HCT116 (cell line): ENCODE data around the gene TMEM168. TPM values are rescaled to one million over a fixed set of nuclear protein-coding genes. Genes with fewer than 3 reads are reported as not detected.
"Not testable (repeated sequence)": the region's sequence is repeated elsewhere in the genome, so short reads cannot be mapped to it uniquely, and the experiment has no call there.

Experiments used
- ATAC-seq: fragments of 200-7000 bp; cut with Tn5 transposase; 2 replicates; pipeline ENCODE4 v1.9.1; 2020; ENCODE audit warnings: mild to moderate bottlenecking, moderate library complexity
- BruUV-seq: library from RNA; stranded (reverse); fragments of 400-500 nt; replicated peaks from 2 replicates; lab custom pipeline; 2021; lab: Mats Ljungman, UMichigan
- CTCF ChIA-PET: fragments of 300-600 bp; sonication (Branson Sonifier 250); formaldehyde crosslinking; loops from one replicate; lab custom pipeline; 2021; ENCODE audit warnings: antibody characterized with exemption; lab: Charles Lee
- POLR2A ChIA-PET: fragments of 300-600, 350-600 bp; sonication (Branson Sonifier 250); formaldehyde crosslinking; loops from one replicate; lab custom pipeline; 2021; ENCODE audit warnings: antibody characterized with exemption; lab: Charles Lee
- RAD21 ChIA-PET, 2 experiments: fragments of 300-600 bp; sonication (Branson Sonifier 250); formaldehyde crosslinking; loops; one replicate each; lab custom pipeline; 2023; ENCODE audit warnings: low total read pairs in 2 of 2; ENCODE audit not compliant: uncharacterized antibody in 2 of 2, unreplicated experiment in 2 of 2, low non-redundant PET in 1 of 2; lab: Charles Lee
- DNase-seq: peaks from one replicate; pipeline ENCODE4 v3.0.0-alpha.2; 2010; ENCODE audit warnings: low read depth, low spot score
- H2AFZ ChIP-seq: fragments of 200-600 bp; shearing (Covaris generic), sonication (generic); 2 replicates; pipeline ENCODE4 v1.6.1; 2017; ENCODE audit warnings: low read depth, mixed run types, mixed read lengths, antibody characterized with exemption, low read length; ENCODE audit not compliant: poor library complexity, severe bottlenecking
- H3K27ac ChIP-seq: 2 replicates; pipeline ENCODE4 v1.5.1; 2012; ENCODE audit warnings: low read depth, low read length
- H3K27me3 ChIP-seq: fragments of 200-600 bp; sonication (generic); 2 replicates; pipeline ENCODE4 v1.6.1; 2016; ENCODE audit warnings: mixed run types, low read length, mixed read lengths; ENCODE audit not compliant: insufficient read depth
- H3K36me3 ChIP-seq, 2 experiments: fragments of 200-500 bp in 1 of 2; fragments of 200-600 bp in 1 of 2; sonication (Bioruptor generic) in 1 of 2; sonication (generic) in 1 of 2; 2 replicates each; pipeline versions ENCODE4 v1.5.1 to v1.6.1; 2014 to 2016; ENCODE audit warnings: low read length in 2 of 2, inconsistent platforms in 1 of 2, mixed read lengths in 1 of 2, mixed run types in 1 of 2; ENCODE audit not compliant: insufficient read depth in 2 of 2, control insufficient read depth in 1 of 2
- H3K4me1 ChIP-seq, 2 experiments: fragments of 200-600 bp in 1 of 2; sonication (generic) in 1 of 2; 2 replicates each; pipeline versions ENCODE4 v1.5.1 to v1.6.1; 2012 to 2017; ENCODE audit warnings: low read length in 2 of 2, inconsistent platforms in 1 of 2, mild to moderate bottlenecking in 1 of 2, mixed read lengths in 1 of 2, mixed run types in 1 of 2, moderate library complexity in 1 of 2; ENCODE audit not compliant: insufficient read depth in 2 of 2, control insufficient read depth in 1 of 2
- H3K4me2 ChIP-seq: fragments of 200-600 bp; sonication (generic); 2 replicates; pipeline ENCODE4 v1.6.1; 2017; ENCODE audit warnings: mixed run types, low read length, mixed read lengths
- H3K4me3 ChIP-seq, 2 experiments: fragments of 200-600 bp in 1 of 2; sonication (generic) in 1 of 2; replicated peaks in 1 of 2; 2 replicates each; pipeline ENCODE4 v1.5.1; 2011 to 2016; ENCODE audit warnings: low read length in 2 of 2, control low read depth in 1 of 2, low read depth in 1 of 2, mild to moderate bottlenecking in 1 of 2, mixed read lengths in 1 of 2, mixed run types in 1 of 2
- H3K79me2 ChIP-seq: fragments of 200-600 bp; sonication (generic); 2 replicates; pipeline ENCODE4 v1.6.1; 2017; ENCODE audit warnings: mild to moderate bottlenecking, mixed run types, low read length, moderate library complexity, mixed read lengths; ENCODE audit not compliant: insufficient read depth
- H3K9ac ChIP-seq: fragments of 200-600 bp; sonication (generic); 2 replicates; pipeline ENCODE4 v1.6.1; 2016; ENCODE audit warnings: low read length, mixed read lengths
- H3K9me2 ChIP-seq: fragments of 200-600 bp; sonication (generic), shearing (Covaris generic); 2 replicates; pipeline ENCODE4 v1.6.1; 2017; ENCODE audit warnings: mixed run types, mild to moderate bottlenecking, moderate library complexity; ENCODE audit not compliant: insufficient read depth
- H3K9me3 ChIP-seq, 2 experiments: fragments of 200-500 bp in 1 of 2; fragments of 200-600 bp in 1 of 2; sonication (Bioruptor generic) in 1 of 2; sonication (generic) in 1 of 2; 2 replicates each; pipeline ENCODE4 v1.6.1; 2014 to 2017; ENCODE audit warnings: low read length in 2 of 2, mixed read lengths in 2 of 2, inconsistent platforms in 1 of 2, low read depth in 1 of 2, mild to moderate bottlenecking in 1 of 2, mixed run types in 1 of 2, moderate library complexity in 1 of 2; ENCODE audit not compliant: control insufficient read depth in 1 of 2, insufficient read depth in 1 of 2
- H4K20me1 ChIP-seq: fragments of 200-600 bp; sonication (generic), shearing (Covaris generic); 2 replicates; pipeline ENCODE4 v1.6.1; 2017; ENCODE audit warnings: mixed run types, mild to moderate bottlenecking, moderate library complexity; ENCODE audit not compliant: insufficient read depth
- ATF3 ChIP-seq: IDR thresholded peaks from 2 replicates; pipeline ENCODE4 v1.6.1; 2012
- CBX3 ChIP-seq: IDR thresholded peaks from 2 replicates; pipeline ENCODE4 v1.6.1; 2012; ENCODE audit warnings: low read depth
- ELF1 ChIP-seq: IDR thresholded peaks from 2 replicates; pipeline ENCODE4 v1.6.1; 2012; ENCODE audit warnings: low read depth, borderline replicate concordance
- FOSL1 ChIP-seq: IDR thresholded peaks from 2 replicates; pipeline ENCODE4 v1.6.1; 2012; ENCODE audit warnings: low read depth
- MAX ChIP-seq: IDR thresholded peaks from 2 replicates; pipeline ENCODE4 v1.6.1; 2012
- POLR2A ChIP-seq: IDR thresholded peaks from 2 replicates; pipeline ENCODE4 v1.7.0; 2011; ENCODE audit warnings: borderline replicate concordance; ENCODE audit not compliant: insufficient read depth, insufficient read length; ENCODE audit errors: extremely low read depth
- POLR2AphosphoS5 ChIP-seq: IDR thresholded peaks from 2 replicates; pipeline ENCODE4 v1.6.1; 2011; ENCODE audit warnings: mild to moderate bottlenecking, low read depth, low read length, moderate library complexity
- SIN3A ChIP-seq: IDR thresholded peaks from 2 replicates; pipeline ENCODE4 v1.6.1; 2012; ENCODE audit warnings: low read depth
- SP1 ChIP-seq: IDR thresholded peaks from 2 replicates; pipeline ENCODE4 v1.6.1; 2012; ENCODE audit warnings: low read depth
- SRF ChIP-seq: IDR thresholded peaks from 2 replicates; pipeline ENCODE4 v1.6.1; 2012; ENCODE audit warnings: low read depth
- TCF7L2 ChIP-seq: IDR thresholded peaks from 2 replicates; pipeline ENCODE4 v1.7.0; 2011; ENCODE audit warnings: borderline replicate concordance, inconsistent platforms; ENCODE audit not compliant: insufficient read depth, insufficient read length; ENCODE audit errors: extremely low read depth
- YY1 ChIP-seq: IDR thresholded peaks from 2 replicates; pipeline ENCODE4 v1.6.1; 2011; ENCODE audit warnings: low read length, low read depth, moderate library complexity, mild to moderate bottlenecking; ENCODE audit not compliant: insufficient replicate concordance; ENCODE audit errors: extremely low read depth
- ZFX ChIP-seq: fragments of 450-650 bp; IDR thresholded peaks from 2 replicates; pipeline ENCODE4 v1.6.1; 2017
- ZNF274 ChIP-seq: fragments of 200-500 bp; sonication (Bioruptor generic); IDR thresholded peaks from 2 replicates; pipeline ENCODE4 v1.6.1; 2014; ENCODE audit warnings: mild to moderate bottlenecking, low read depth, low read length, inconsistent platforms
- intact Hi-C: fragments of 100-400 bp; cut with micrococcal nuclease; formaldehyde crosslinking; loops from 2 replicates; pipeline ENCODE4 v1.10.0; 2022
- total RNA-seq: library from RNA; stranded (reverse); gene quantifications from one replicate; pipeline ENCODE4 v1.2.1, GENCODE V29; 2021; ENCODE audit not compliant: unreplicated experiment
- TF ChIP-seq, protein P1 (sequence below), 3 experiments: fragments of 200-600 bp in 1 of 3; sonication (generic) in 1 of 3; IDR thresholded peaks in 2 of 3; conservative IDR thresholded peaks in 1 of 3; 2 replicates each; pipeline ENCODE4 v1.5.1; 2012 to 2017; ENCODE audit warnings: low read depth in 2 of 3, low read length in 2 of 3, antibody characterized with exemption in 1 of 3, borderline replicate concordance in 1 of 3, control low read depth in 1 of 3, mild to moderate bottlenecking in 1 of 3, mixed read lengths in 1 of 3, mixed run types in 1 of 3, moderate library complexity in 1 of 3; ENCODE audit not compliant: insufficient read depth in 1 of 3

Gene TMEM168
- total RNA-seq, 1 experiment from 2014 or later: 16.5 TPM

- H3K9ac ChIP-seq, intact Hi-C loops, RAD21 ChIA-PET, H3K4me1 ChIP-seq, H3K4me3 ChIP-seq, CTCF ChIA-PET, ATAC-seq, H2AFZ ChIP-seq, H4K20me1 ChIP-seq, POLR2A ChIA-PET, H3K9me3 ChIP-seq, H3K36me3 ChIP-seq, H3K4me2 ChIP-seq, DNase-seq, H3K9me2 ChIP-seq, H3K27ac ChIP-seq, H3K79me2 ChIP-seq, BruUV-seq, H3K27me3 ChIP-seq: not testable (repeated sequence)
Observed at GRCh38 chr7:112731324-112731723, 58.9 kb downstream of the TMEM168 start.

DNA sequence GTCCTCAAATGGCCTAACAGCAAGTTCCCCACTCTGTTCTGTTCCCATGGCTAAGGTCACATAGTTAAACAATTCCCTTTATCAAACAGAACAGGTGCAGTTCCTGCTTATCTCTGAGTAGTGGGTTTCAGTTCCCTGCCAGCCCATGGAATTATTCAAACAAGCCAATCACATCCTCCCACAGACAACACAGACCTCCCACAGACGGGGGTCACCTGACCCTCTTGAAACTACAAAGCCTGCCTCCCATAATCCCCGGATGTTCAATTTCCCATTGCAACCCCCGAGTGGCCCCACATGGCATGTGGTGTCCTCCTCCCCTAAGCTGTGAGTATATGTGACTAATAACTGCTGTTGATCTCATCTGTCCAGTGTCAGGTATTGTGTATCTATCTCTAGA is 64.1 kb downstream of the TMEM168 start:
- intact Hi-C loops: no loop called here
- no TSS peak for BruUV-seq
- Histone ChIP-seq H3K9me3 (no peaks in the 10 kb centered on the region), H4K20me1 (no peaks in the 10 kb centered on the region), H2AFZ (no peak overlapping the region), H3K4me1 (no peaks in the 10 kb centered on the region), H3K9me2 (no peaks in the 10 kb centered on the region), H3K79me2 (no peaks in the 10 kb centered on the region), H3K9ac (no peak overlapping the region), H3K4me3 (no peak overlapping the region), H3K36me3 (no peaks in the 10 kb centered on the region), H3K27ac (no peak overlapping the region), H3K4me2 (no peak overlapping the region), H3K27me3 (no peaks in the 10 kb centered on the region)
- TF ChIP-seq ZFX (no peak), POLR2AphosphoS5 (no peak), CBX3 (no peak), SIN3A (no peak), SRF (no peak), SP1 (no peak), ZNF274 (no peak), ELF1 (no peak), ATF3 (no peak), YY1 (no peak), TCF7L2 (no peak), POLR2A (no peak), FOSL1 (no peak), MAX (no peak)
- TF ChIP-seq, protein P1, sequence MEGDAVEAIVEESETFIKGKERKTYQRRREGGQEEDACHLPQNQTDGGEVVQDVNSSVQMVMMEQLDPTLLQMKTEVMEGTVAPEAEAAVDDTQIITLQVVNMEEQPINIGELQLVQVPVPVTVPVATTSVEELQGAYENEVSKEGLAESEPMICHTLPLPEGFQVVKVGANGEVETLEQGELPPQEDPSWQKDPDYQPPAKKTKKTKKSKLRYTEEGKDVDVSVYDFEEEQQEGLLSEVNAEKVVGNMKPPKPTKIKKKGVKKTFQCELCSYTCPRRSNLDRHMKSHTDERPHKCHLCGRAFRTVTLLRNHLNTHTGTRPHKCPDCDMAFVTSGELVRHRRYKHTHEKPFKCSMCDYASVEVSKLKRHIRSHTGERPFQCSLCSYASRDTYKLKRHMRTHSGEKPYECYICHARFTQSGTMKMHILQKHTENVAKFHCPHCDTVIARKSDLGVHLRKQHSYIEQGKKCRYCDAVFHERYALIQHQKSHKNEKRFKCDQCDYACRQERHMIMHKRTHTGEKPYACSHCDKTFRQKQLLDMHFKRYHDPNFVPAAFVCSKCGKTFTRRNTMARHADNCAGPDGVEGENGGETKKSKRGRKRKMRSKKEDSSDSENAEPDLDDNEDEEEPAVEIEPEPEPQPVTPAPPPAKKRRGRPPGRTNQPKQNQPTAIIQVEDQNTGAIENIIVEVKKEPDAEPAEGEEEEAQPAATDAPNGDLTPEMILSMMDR (IDR thresholded peaks at IDR 0.05 in 2 of 3, conservative IDR thresholded peaks at IDR 0.05 in 1 of 3; ENCODE audit: borderline replicate concordance in 1 of 3, insufficient read depth in 1 of 3, low read depth in 2 of 3, low read length in 2 of 3): no peak
- ATAC-seq (no peak), DNase-seq (no peak)
- RAD21 ChIA-PET: no interaction called here
- CTCF ChIA-PET: no interaction called here
- POLR2A ChIA-PET: no interaction called here
